HUDEP-2 (cell line): ENCODE measurements around the gene CLSTN3.

Experiments
- DNase-seq, 76 experiments: peaks; one replicate each; lab custom pipeline; 2025; ENCODE audit not compliant: unreplicated experiment in 76 of 76; lab: John Stamatoyannopoulos, UW

The CLSTN3 gene

GRCh38 chr12:7123806-7124522, 6.2 kb upstream of the CLSTN3 start:
- no peak for DNase-seq

- DNase-seq, result no peak
These were observed 4.4 kb upstream of the CLSTN3 start for GRCh38 chr12:7125632-7126227.

GRCh38 chr12:7127916-7128626, 2.1 kb upstream of the CLSTN3 start:
- DNase-seq, result no peak

- no peak for DNase-seq
These were observed 1.4 kb upstream of the CLSTN3 start, which contains the start of gene RBP5 for GRCh38 chr12:7128681-7129286. Gene RBP5 (minus strand): TSS chr12:7128889. CDS start chr12:7128775, 114 bp downstream.

GRCh38 chr12:7129287-7129871, 792 bp upstream of the CLSTN3 start:
- no peak for DNase-seq

- DNase-seq, result peak in 17 of 76 experiments; percentile 5 to 39 (median 18)
These were observed 730 bp downstream of the CLSTN3 start for GRCh38 chr12:7130701-7131501.

GRCh38 chr12:7131502-7131866, 1.3 kb downstream of the CLSTN3 start:
- DNase-seq, result no peak

- no peak for DNase-seq
These were observed 4.4 kb downstream of the CLSTN3 start for GRCh38 chr12:7134396-7135166.

GRCh38 chr12:7136071-7136470, 5.9 kb downstream of the CLSTN3 start:
- DNase-seq, result no peak

- no peak for DNase-seq
These were observed 6.5 kb downstream of the CLSTN3 start for GRCh38 chr12:7136676-7137075.

GRCh38 chr12:7137908-7138307, 7.7 kb downstream of the CLSTN3 start:
- DNase-seq, result no peak

- no peak for DNase-seq
These were observed 9.0 kb downstream of the CLSTN3 start for GRCh38 chr12:7139200-7139599.

GRCh38 chr12:7141351-7142005, 11.3 kb downstream of the CLSTN3 start:
- no peak for DNase-seq

- DNase-seq, result peak in 47 of 76 experiments; percentile 6 to 72 (median 34)
These were observed 12.0 kb downstream of the CLSTN3 start for GRCh38 chr12:7142056-7142644.

GRCh38 chr12:7142809-7143465, 12.8 kb downstream of the CLSTN3 start:
- DNase-seq, result no peak

- DNase-seq, result no peak
These were observed 13.4 kb downstream of the CLSTN3 start for GRCh38 chr12:7143564-7143963.

GRCh38 chr12:7144414-7145120, 14.4 kb downstream of the CLSTN3 start:
- DNase-seq, result peak in 15 of 76 experiments; percentile 3 to 34 (median 21)
